HG02943 (cell line): ENCODE measurements around the gene PCDHGB4.
"Not testable (repeated sequence)": the region's sequence is repeated elsewhere in the genome, so short reads cannot be mapped to it uniquely, and the experiment has no call there.

Experiments used
- ATAC-seq: cut with Tn5 transposase; IDR thresholded peaks from one replicate; pipeline ENCODE4 v1.9.1; 2021; ENCODE audit warnings: mild to moderate bottlenecking, low read depth, moderate library complexity; ENCODE audit not compliant: unreplicated experiment

Gene PCDHGB4

DNA sequence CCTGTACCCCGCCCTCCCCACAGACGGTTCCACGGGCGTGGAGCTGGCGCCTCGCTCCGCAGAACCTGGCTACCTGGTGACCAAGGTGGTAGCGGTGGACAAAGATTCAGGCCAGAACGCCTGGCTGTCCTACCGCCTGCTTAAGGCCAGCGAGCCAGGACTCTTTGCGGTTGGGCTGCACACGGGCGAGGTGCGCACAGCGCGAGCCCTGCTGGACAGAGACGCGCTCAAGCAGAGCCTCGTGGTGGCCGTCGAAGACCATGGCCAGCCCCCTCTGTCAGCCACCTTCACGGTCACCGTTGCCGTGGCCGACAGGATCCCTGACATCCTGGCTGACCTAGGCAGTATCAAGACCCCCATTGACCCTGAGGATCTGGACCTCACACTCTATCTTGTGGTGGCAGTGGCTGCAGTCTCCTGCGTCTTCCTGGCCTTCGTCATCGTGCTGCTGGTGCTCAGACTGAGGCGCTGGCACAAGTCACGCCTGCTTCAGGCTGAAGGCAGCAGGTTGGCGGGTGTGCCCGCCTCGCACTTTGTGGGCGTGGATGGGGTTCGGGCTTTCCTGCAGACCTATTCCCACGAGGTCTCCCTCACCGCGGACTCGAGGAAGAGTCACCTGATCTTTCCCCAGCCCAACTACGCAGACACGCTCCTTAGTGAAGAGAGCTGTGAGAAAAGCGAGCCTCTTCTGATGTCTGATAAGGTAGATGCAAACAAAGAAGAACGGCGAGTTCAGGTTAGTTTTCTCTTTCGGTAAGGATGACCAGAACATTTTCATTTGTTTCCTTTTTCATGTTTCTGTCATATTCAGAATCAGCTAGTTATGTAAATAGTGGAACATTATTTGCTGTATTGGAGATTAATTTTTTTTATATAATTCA, 21.2 kb upstream of the PCDHGB4 start:
- ATAC-seq = no peak

DNA sequence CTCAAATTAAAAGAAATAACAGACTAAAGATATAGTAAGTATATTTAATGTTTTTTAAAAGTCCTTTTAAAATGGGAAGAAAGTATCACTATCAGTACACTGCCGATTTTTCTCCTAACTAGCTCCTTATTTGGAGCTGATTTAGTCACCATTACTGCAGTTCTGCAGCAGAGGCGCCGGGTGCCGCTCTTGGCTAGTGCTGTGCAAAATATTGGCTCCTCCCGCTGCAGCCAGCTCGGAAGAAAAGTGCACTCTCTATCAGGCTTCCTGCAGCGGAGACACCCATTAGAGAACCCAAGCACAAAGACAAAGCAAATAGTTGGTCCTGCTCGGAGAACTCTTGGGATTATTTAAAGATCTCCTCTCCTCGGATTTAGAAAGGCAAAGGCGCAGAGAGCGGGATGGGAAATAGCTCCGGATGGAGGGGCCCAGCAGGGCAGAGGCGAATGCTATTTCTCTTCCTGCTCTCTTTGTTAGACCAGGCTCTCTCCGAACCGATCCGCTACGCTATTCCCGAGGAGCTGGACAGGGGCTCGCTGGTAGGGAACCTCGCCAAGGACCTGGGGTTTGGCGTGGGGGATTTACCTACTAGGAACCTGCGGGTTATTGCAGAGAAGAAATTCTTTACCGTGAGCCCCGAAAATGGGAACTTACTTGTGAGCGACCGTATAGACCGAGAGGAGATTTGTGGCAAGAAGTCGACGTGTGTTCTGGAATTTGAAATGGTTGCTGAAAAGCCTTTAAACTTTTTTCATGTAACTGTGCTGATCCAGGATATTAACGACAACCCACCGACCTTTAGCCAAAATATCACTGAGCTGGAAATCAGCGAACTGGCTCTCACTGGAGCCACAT, 17.3 kb upstream of the PCDHGB4 start, which contains the start of gene PCDHGB3:
PCDHGB3 (plus strand) TSS at position 249 of the 855 bp plus-strand sequence; CDS start at position 402, 153 bp downstream.
- no peak for ATAC-seq

DNA sequence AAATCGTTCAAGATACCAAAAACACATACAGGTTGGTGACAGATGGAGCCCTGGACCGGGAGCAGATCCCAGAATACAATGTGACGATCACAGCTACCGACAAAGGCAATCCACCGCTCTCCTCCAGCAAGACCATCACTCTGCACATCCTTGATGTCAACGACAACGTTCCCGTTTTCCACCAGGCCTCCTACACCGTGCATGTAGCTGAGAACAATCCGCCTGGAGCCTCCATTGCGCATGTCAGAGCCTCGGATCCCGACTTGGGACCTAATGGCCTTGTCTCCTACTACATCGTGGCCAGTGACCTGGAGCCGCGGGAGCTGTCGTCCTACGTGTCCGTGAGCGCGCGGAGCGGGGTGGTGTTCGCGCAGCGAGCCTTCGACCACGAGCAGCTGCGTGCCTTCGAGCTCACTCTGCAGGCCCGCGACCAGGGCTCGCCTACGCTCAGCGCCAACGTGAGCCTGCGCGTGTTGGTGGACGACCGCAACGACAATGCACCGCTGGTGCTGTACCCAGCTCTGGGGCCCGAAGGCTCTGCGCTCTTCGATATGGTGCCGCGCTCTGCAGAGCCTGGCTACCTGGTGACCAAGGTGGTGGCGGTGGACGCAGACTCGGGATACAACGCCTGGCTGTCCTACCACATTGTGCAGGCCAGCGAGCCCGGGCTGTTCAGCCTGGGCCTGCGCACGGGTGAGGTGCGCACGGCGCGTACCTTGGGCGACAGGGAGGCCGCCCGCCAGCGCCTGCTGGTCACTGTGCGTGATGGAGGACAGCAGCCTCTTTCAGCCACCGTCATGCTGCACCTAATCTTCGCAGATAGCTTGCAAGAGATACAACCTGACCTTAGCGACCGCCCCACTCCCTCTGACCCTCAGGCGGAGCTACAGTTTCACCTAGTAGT, 15.7 kb upstream of the PCDHGB4 start:
- ATAC-seq = no peak

DNA sequence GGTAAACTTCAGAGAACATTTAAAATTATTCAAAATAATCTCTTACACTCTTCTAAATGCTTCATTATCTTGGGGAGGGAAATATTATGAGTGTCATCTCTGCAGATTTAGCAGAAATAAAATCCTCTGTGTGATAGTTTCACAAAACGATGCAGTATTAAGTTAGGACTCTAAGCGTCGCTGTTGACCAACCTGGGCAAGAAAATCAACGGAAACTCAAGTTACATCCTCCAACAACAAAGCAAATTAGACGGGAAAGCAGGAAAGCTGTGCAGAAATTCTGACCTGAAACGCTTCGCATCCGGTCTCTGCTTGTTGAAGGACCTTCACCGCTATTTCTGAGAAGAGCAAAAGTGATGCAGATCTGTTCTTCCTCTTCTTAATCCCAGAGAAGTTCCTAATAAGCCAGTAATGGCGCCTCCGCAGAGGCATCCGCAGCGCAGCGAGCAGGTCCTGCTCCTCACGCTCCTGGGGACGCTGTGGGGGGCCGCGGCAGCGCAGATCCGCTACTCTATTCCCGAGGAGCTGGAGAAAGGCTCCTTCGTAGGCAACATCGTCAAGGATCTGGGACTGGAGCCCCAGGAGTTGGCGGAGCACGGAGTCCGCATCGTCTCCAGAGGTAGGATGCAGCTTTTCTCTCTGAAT, 13.7 kb upstream of the PCDHGB4 start, which contains the start of gene PCDHGA6:
PCDHGA6 (plus strand) TSS at position 219 of the 645 bp plus-strand sequence; CDS start at position 412, 193 bp downstream.
- ATAC-seq = no peak

DNA sequence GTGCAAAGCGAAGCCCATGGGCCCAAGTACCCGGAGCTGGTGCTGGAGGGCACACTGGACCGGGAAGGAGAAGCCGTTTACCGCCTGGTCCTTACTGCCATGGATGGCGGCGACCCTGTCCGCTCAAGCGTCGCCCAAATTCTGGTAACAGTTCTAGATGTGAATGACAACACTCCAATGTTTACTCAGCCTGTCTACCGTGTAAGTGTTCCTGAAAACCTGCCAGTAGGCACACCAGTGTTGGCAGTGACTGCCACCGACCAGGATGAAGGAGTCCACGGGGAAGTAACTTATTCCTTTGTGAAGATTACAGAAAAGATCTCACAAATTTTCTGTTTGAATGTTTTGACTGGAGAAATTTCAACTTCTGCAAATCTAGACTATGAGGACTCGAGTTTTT, 12.9 kb upstream of the PCDHGB4 start:
- no peak for ATAC-seq

DNA sequence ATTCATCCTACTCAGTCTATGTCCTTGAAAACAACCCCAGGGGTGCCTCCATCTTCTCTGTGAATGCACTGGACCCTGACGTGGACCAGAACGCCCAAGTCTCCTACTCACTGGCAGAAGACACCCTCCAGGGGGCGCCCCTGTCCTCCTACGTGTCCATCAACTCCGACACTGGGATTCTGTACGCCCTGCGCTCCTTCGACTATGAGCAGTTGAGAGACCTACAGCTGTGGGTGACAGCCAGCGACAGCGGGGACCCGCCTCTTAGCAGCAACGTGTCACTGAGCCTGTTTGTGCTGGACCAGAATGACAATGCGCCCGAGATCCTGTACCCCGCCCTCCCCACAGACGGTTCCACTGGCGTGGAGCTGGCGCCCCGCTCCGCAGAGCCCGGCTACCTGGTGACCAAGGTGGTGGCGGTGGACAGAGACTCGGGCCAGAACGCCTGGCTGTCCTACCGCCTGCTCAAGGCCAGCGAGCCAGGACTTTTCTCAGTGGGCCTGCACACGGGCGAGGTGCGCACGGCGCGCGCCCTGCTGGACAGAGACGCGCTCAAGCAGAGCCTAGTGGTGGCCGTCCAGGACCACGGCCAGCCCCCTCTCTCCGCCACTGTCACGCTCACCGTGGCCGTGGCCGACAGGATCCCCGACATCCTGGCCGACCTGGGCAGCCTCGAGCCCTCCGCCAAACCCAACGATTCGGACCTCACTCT, 11.9 kb upstream of the PCDHGB4 start:
- not testable (repeated sequence) for ATAC-seq

DNA sequence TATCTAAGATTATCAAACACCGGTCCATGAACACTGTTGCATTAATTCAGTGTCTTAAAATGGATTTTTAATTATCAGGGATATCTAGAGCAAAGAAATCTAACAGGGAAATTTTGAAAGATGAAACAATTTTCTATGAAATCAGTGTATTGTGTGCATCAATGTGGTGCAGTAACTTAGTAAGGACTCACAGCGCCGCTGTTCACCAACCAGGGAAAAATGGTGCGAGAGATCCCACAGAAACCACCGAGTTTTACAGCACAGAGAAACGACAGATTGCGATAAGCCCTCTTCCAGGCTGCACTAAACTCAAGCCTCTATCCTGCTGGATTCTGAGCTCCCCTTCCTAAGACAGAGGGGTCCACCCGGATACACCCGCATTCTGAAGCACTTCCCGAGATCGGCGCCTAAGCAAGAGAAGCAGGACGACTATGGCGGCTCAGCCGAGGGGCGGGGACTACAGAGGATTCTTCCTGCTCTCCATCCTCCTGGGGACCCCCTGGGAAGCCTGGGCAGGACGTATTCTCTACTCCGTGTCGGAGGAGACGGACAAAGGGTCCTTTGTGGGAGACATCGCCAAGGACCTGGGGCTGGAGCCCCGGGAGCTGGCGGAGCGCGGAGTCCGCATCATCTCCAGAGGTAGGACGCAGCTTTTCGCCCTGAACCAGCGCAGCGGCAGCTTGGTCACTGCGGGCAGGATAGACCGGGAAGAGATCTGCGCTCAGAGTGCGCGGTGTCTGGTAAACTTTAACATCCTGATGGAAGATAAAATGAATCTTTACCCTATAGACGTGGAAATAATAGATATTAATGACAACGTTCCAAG, 4.8 kb upstream of the PCDHGB4 start, which contains the start of gene PCDHGA7:
PCDHGA7 (plus strand) TSS at position 274 of the 826 bp plus-strand sequence; CDS start at position 432, 158 bp downstream.
- no peak for ATAC-seq

DNA sequence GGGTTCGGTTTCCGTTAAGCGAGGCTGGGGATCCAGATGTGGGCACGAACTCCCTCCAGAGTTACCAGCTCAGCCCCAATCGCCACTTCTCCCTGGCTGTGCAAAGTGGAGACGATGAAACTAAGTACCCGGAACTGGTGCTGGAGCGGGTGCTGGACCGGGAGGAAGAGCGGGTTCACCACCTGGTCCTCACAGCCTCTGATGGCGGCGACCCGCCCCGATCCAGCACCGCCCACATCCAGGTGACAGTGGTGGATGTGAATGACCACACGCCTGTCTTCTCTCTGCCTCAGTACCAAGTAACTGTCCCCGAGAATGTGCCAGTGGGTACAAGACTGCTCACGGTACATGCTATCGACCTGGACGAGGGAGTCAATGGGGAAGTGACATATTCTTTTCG, 4.2 kb upstream of the PCDHGB4 start:
- ATAC-seq = no peak

DNA sequence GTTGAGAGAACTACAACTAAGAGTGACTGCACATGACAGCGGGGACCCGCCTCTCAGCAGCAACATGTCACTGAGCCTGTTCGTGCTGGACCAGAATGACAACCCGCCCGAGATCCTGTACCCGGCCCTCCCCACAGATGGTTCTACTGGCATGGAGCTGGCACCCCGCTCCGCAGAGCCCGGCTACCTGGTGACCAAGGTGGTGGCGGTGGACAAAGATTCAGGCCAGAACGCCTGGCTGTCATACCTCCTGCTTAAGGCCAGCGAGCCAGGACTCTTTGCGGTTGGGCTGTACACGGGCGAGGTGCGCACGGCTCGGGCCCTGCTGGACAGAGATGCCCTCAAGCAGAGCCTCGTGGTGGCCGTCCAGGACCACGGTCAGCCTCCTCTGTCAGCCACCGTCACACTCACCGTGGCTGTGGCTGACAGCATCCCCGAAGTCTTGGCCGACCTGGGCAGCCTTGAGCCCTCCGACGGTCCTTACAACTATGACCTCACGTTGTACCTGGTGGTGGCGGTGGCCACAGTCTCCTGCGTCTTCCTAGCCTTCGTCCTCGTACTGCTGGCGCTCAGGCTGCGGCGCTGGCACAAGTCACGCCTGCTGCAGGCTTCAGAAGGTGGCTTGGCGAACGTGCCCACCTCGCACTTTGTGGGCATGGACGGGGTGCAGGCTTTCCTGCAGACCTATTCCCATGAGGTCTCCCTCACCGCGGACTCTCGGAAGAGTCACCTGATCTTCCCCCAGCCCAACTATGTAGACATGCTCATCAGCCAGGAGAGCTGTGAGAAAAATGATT, 2.8 kb upstream of the PCDHGB4 start:
- ATAC-seq = no peak

DNA sequence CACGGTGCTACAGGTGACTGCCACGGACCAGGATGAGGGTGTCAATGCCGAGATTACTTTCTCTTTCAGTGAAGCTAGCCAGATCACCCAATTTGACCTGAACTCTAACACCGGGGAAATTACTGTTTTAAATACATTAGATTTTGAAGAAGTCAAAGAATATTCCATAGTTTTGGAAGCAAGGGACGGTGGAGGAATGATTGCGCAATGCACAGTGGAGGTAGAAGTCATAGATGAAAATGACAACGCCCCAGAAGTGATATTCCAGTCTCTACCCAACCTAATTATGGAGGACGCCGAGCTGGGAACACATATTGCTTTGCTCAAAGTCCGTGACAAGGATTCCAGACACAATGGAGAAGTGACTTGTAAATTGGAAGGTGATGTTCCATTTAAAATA, 1.2 kb downstream of the PCDHGB4 start:
- no peak for ATAC-seq

DNA sequence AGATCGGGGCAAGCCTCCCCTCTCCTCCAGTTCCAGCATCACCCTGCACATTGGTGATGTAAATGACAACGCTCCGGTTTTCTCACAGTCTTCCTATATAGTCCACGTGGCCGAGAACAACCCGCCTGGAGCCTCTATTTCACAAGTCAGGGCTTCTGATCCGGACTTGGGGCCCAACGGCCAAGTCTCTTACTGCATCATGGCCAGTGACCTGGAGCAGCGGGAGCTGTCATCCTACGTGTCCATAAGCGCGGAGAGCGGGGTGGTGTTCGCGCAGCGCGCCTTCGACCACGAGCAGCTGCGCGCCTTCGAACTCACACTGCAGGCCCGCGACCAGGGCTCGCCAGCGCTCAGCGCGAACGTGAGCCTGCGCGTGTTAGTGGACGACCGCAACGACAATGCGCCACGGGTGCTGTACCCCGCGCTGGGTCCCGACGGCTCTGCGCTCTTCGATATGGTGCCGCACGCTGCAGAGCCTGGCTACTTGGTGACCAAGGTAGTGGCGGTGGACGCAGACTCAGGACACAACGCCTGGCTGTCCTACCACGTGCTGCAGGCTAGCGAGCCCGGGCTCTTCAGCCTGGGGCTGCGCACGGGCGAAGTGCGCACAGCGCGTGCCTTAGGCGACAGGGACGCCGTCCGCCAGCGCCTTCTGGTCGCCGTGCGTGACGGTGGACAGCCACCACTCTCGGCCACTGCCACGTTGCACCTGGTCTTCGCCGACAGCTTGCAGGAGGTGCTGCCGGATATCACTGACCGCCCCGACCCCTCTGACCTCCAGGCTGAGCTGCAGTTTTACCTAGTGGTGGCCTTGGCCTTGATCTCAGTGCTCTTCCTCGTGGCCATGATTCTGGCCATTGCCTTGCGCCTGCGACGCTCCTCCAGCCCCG, 1.9 kb downstream of the PCDHGB4 start:
- ATAC-seq = no peak

DNA sequence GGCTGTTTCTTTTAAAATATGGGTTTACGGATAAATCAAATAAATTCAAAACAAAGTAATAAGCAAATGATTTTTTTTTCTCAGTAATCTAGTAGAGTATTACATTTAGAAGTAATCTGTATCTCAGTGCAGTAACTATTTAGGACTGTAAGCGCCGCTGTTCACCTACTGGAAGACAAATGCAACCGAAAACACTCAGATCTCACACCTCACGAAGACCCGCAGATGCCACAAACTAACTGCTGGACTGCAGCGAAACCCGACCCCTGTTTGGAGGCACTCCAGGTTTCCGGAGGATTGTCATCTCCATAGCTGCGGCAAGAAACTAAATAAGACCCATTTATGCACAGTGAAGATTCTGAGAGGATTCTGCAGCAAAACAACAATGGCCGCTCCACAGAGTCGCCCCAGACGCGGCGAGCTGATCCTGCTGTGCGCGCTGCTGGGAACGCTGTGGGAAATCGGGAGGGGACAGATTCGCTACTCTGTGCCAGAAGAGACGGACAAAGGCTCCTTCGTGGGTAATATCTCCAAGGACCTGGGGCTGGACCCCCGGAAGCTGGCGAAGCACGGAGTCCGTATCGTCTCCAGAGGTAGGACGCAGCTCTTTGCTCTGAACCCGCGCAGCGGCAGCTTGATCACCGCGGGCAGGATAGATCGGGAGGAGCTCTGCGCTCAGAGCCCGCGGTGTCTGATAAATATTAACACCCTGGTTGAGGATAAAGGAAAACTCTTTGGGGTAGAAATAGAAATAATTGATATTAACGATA, 5.1 kb downstream of the PCDHGB4 start, which contains the start of gene PCDHGA8:
PCDHGA8 (plus strand) TSS at position 205 of the 770 bp plus-strand sequence; CDS start at position 386, 181 bp downstream.
- ATAC-seq = no peak

DNA sequence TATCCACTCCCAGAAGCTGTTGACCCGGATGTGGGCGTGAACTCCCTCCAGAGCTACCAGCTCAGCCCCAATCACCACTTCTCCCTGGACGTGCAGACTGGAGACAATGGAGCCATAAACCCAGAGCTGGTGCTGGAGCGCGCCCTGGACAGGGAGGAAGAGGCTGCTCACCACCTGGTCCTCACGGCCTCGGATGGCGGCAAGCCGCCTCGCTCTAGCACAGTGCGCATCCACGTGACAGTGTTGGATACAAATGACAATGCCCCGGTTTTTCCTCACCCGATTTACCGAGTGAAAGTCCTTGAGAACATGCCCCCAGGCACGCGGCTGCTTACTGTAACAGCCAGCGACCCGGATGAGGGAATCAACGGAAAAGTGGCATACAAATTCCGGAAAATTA, 5.8 kb downstream of the PCDHGB4 start:
- ATAC-seq = no peak

DNA sequence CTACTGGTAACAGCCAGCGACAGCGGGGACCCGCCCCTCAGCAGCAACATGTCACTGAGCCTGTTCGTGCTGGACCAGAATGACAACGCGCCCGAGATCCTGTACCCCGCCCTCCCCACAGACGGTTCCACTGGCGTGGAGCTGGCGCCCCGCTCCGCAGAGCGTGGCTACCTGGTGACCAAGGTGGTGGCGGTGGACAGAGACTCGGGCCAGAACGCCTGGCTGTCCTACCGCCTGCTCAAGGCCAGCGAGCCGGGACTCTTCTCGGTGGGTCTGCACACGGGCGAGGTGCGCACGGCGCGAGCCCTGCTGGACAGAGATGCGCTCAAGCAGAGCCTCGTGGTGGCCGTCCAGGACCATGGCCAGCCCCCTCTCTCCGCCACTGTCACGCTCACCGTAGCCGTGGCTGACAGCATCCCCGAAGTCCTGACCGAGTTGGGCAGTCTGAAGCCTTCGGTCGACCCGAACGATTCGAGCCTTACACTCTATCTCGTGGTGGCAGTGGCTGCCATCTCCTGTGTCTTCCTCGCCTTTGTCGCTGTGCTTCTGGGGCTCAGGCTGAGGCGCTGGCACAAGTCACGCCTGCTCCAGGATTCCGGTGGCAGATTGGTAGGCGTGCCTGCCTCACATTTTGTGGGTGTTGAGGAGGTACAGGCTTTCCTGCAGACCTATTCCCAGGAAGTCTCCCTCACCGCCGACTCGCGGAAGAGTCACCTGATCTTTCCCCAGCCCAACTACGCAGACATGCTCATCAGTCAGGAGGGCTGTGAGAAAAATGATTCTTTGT, 7.1 kb downstream of the PCDHGB4 start:
- not testable (repeated sequence) for ATAC-seq
